ENCODE results near the gene CYTH4. TPM values are rescaled to one million over a fixed set of nuclear protein-coding genes. Genes with fewer than 3 reads are reported as not detected.

CYTH4 gene
- total RNA-seq, 1 experiment from 2014 or later = not detected

DNA sequence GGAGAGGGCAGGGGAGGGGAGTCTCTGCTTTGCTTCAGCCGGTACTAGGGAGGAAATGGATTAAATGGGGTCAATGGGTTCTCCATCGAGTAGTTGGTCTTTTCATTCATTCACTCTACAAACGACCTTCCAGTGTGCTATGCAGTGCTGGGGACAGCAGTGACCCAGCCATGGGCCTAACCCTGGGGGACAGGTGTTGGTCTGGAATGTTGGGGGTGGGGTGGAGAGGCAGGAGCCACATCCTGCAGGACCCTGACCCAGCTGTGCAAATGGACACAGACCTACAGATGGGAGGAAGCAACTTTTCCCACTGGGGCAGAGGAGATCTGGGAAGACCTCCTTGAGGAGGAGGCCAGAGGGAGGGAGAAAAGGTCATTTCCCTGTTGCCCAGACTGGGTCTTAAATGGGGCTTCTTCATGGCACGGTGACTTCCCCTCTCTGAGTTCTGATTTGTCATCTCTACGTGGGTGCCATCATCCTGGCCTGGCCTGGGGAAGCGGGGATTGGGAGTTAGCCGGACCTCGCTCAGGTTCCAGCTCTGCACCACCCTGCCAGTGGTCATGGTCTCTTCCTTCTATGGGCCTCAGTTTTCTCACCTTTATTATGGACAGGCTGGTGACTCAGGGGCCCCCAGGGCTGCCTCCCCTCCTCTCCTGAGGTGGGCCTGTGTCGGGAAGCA is 2.0 kb downstream of the CYTH4 start:
- in situ Hi-C loops (cut with HindIII; ENCODE audit: low sequenced_read_pairs) = no loop called here
- no peak for DNase-seq (ENCODE audit: low spot score)

- DNase-seq (ENCODE audit: low spot score) = no peak
- in situ Hi-C loops (cut with HindIII; ENCODE audit: low sequenced_read_pairs) = no loop called here
Measured at GRCh38 chr22:37284805-37285355, 2.6 kb downstream of the CYTH4 start.

GRCh38 chr22:37285937-37286336 is 3.6 kb downstream of the CYTH4 start:
- in situ Hi-C loops (cut with HindIII; ENCODE audit: low sequenced_read_pairs) = no loop called here
- no peak for DNase-seq (ENCODE audit: low spot score)

GRCh38 chr22:37287550-37287951 is 5.2 kb downstream of the CYTH4 start:
- in situ Hi-C loops (cut with HindIII; ENCODE audit: low sequenced_read_pairs) = no loop called here
- no peak for DNase-seq (ENCODE audit: low spot score)

- DNase-seq (ENCODE audit: low spot score) = no peak
- in situ Hi-C loops (cut with HindIII; ENCODE audit: low sequenced_read_pairs) = no loop called here
Measured at GRCh38 chr22:37288521-37288920, 6.2 kb downstream of the CYTH4 start.

GRCh38 chr22:37289156-37289735 is 6.9 kb downstream of the CYTH4 start:
- in situ Hi-C loops (cut with HindIII; ENCODE audit: low sequenced_read_pairs) = no loop called here
- no peak for DNase-seq (ENCODE audit: low spot score)

- in situ Hi-C loops (cut with HindIII; ENCODE audit: low sequenced_read_pairs) = no loop called here
- no peak for DNase-seq (ENCODE audit: low spot score)
Measured at GRCh38 chr22:37290737-37291136, 8.4 kb downstream of the CYTH4 start.

GRCh38 chr22:37291559-37292298 is 9.4 kb downstream of the CYTH4 start:
- in situ Hi-C loops (cut with HindIII; ENCODE audit: low sequenced_read_pairs) = no loop called here
- no peak for DNase-seq (ENCODE audit: low spot score)

DNA sequence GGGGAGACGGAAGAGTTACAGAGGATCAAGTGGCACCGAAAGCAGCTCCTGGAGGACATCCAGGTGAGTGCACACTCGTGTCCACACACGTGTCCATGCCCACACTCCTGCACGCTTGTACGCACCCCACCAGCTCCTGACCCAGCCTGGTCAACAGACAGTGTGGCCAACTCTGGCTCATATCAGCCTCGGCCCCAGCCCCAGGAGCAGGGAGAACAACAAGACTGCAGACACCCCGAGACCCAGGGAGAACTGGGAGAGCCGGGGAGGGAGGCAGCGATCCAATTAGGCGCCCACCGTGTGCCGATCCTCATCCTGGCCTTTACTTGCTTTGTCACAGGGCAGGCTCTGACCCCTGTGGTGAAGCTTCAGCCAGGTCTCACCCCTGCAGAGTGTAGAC is 10.3 kb downstream of the CYTH4 start:
- DNase-seq (ENCODE audit: low spot score) = no peak
- in situ Hi-C loops (cut with HindIII; ENCODE audit: low sequenced_read_pairs) = no loop called here

DNA sequence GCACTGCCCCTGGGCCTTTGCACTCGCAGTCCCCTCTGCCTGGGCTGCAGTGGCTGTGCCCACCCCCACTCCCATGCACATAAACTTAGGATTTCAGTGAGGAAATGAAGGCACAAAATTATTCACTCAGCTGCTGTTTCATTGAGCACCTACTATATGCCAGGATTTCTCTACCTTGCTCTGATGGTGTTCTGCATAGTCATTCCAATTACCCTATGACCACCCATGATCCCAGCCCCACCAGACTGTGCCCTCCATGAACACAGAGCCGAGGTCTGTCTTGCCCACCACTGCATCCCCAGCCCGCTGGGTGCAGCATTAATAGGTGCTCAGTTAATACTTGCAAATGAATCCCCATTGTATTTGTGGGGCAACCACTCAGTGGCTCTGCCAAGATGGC is 10.9 kb downstream of the CYTH4 start:
- in situ Hi-C loops (cut with HindIII; ENCODE audit: low sequenced_read_pairs) = no loop called here
- no peak for DNase-seq (ENCODE audit: low spot score)

- in situ Hi-C loops (cut with HindIII; ENCODE audit: low sequenced_read_pairs) = no loop called here
- no peak for DNase-seq (ENCODE audit: low spot score)
Measured at GRCh38 chr22:37294747-37295146, 12.4 kb downstream of the CYTH4 start.

GRCh38 chr22:37295213-37295886 is 13.0 kb downstream of the CYTH4 start:
- no peak for DNase-seq (ENCODE audit: low spot score)
- in situ Hi-C loops (cut with HindIII; ENCODE audit: low sequenced_read_pairs) = no loop called here

- in situ Hi-C loops (cut with HindIII; ENCODE audit: low sequenced_read_pairs) = no loop called here
- DNase-seq (ENCODE audit: low spot score) = no peak
Measured at GRCh38 chr22:37295946-37296345, 13.6 kb downstream of the CYTH4 start.

GRCh38 chr22:37298748-37299495 is 16.6 kb downstream of the CYTH4 start:
- no peak for DNase-seq (ENCODE audit: low spot score)
- in situ Hi-C loops (cut with HindIII; ENCODE audit: low sequenced_read_pairs) = no loop called here

GRCh38 chr22:37299969-37300509 is 17.7 kb downstream of the CYTH4 start:
- DNase-seq (ENCODE audit: low spot score) = no peak
- in situ Hi-C loops (cut with HindIII; ENCODE audit: low sequenced_read_pairs) = no loop called here

- in situ Hi-C loops (cut with HindIII; ENCODE audit: low sequenced_read_pairs) = no loop called here
- no peak for DNase-seq (ENCODE audit: low spot score)
Measured at GRCh38 chr22:37300551-37301017, 18.3 kb downstream of the CYTH4 start.

DNA sequence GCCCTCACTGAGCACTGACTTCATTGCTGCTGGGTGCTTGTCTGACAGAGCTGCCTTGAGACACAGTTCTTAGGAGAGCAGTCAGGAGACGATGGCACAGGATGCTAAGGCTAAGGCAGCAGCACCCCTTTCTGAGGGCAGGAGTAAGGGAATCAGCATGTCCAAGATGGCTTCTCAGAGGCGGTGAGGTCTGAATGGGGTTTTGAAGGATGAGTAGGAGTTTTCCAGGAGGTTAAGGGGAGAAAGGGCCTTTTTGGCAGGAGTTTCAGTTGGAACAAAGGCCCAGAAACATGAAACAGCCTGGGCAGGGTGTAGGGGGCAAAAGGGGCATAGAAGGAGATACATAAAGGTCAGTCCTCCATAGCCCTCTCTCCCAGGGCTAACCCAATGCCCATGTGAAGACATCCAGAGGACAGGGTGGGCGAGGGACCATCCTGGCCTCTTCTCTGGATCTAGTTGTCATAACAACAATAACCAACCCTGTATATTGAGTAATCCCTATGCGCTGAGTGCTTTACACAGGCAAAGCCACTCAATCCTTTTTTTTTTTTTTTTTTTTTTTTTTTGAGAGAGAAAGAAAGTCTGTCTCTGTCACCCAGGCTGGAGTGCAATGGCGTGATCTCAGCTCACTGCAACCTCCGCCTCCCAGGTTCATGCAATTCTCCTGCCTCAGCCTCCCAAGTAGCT is 19.0 kb downstream of the CYTH4 start:
- no peak for DNase-seq (ENCODE audit: low spot score)
- in situ Hi-C loops (cut with HindIII; ENCODE audit: low sequenced_read_pairs) = no loop called here
